ENCODE data around the gene PLD1.

DNA sequence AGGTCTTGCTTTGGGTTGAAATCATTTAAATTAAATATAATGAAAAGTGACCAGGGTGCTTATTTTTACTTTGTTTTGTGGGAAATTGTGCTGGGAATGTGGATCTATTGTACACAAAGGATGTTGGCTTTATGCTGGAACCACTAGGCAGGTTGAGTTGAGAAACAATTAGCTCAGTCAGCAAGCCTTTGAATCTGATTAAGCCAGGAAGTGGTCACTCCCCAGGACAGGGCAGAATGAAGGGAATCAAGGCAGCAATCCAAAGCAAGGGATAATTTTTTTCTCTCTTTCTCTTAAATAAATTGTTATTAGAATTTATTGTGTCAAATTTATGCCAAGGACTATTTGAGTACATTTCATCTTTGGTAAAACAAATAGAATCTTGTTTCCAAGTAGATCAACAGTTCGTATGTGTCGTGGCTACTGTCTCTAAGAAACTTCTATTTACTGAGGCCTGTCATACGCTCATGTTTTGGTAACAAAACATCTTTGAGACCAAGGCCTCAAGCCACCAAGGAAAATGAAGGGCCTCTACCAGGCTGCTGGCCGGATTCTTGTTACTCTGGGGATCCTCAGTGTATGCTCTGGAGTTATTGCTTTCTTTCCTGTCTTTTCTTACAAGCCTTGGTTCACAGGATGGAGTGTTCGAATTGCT, 32.7 kb upstream of the PLD1 start, which contains the start of gene TMEM212:
- no peak for TF ChIP-seq POLR2A (IDR thresholded peaks at IDR 0.05)
- TF ChIP-seq, protein P1, sequence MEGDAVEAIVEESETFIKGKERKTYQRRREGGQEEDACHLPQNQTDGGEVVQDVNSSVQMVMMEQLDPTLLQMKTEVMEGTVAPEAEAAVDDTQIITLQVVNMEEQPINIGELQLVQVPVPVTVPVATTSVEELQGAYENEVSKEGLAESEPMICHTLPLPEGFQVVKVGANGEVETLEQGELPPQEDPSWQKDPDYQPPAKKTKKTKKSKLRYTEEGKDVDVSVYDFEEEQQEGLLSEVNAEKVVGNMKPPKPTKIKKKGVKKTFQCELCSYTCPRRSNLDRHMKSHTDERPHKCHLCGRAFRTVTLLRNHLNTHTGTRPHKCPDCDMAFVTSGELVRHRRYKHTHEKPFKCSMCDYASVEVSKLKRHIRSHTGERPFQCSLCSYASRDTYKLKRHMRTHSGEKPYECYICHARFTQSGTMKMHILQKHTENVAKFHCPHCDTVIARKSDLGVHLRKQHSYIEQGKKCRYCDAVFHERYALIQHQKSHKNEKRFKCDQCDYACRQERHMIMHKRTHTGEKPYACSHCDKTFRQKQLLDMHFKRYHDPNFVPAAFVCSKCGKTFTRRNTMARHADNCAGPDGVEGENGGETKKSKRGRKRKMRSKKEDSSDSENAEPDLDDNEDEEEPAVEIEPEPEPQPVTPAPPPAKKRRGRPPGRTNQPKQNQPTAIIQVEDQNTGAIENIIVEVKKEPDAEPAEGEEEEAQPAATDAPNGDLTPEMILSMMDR (IDR thresholded peaks at IDR 0.05): no peak
- no peak for TF ChIP-seq POLR2AphosphoS5 (IDR thresholded peaks at IDR 0.05)
- no peak for TF ChIP-seq EP300 (IDR thresholded peaks at IDR 0.05)

All from gastroesophageal sphincter (tissue), 3 donors.